H1 (cell line): ENCODE measurements around the gene FDXACB1. TPM values are rescaled to one million over a fixed set of nuclear protein-coding genes. Genes with fewer than 3 reads are reported as not detected.

Experiments
- CTCF ChIA-PET: fragments of 300-600 bp; sonication (Branson Sonifier 250); formaldehyde crosslinking; loops from one replicate; lab custom pipeline; 2021; ENCODE audit not compliant: partially characterized antibody; lab: Charles Lee
- POLR2A ChIA-PET: fragments of 300-600 bp; sonication (Branson Sonifier 250); formaldehyde crosslinking; loops from one replicate; lab custom pipeline; 2021; ENCODE audit warnings: inconsistent platforms; ENCODE audit not compliant: partially characterized antibody; lab: Charles Lee
- DNase-seq, 2 experiments: peaks; one replicate each; pipeline versions ENCODE4 v3.0.0 to v3.0.0-alpha.2; 2010 to 2022; ENCODE audit warnings: low spot score in 2 of 2, low read depth in 1 of 2, mixed read lengths in 1 of 2
- FAIRE-seq: peaks from 2 replicates; lab custom pipeline; 2011; peaks lifted over from hg19 to GRCh38; lab: Jason Lieb, UNC
- H2AFZ ChIP-seq: 2 replicates; pipeline ENCODE4 v1.8.1; 2012; ENCODE audit warnings: low read length, inconsistent platforms
- H2AK5ac ChIP-seq: 2 replicates; pipeline ENCODE4 v1.6.1; 2013; ENCODE audit warnings: low read depth, low read length
- H2BK120ac ChIP-seq: replicated peaks from 2 replicates; pipeline ENCODE3; 2013; ENCODE audit warnings: low read depth, low read length, inconsistent platforms
- H2BK12ac ChIP-seq: 2 replicates; pipeline ENCODE4 v1.6.1; 2013; ENCODE audit warnings: low read depth, low read length
- H2BK15ac ChIP-seq: 2 replicates; pipeline ENCODE4 v1.6.1; 2013; ENCODE audit warnings: low read length
- H2BK20ac ChIP-seq: 2 replicates; pipeline ENCODE4 v1.6.1; 2013; ENCODE audit warnings: low read length
- H2BK5ac ChIP-seq: 2 replicates; pipeline ENCODE4 v1.6.1; 2013; ENCODE audit warnings: low read depth, low read length
- H3K14ac ChIP-seq: 2 replicates; pipeline ENCODE4 v1.6.1; 2013; ENCODE audit warnings: inconsistent platforms; ENCODE audit not compliant: insufficient read length
- H3K18ac ChIP-seq: 2 replicates; pipeline ENCODE4 v1.6.1; 2013; ENCODE audit warnings: low read length; ENCODE audit errors: extremely low read depth
- H3K23ac ChIP-seq: 2 replicates; pipeline ENCODE4 v1.6.1; 2013; ENCODE audit warnings: inconsistent platforms; ENCODE audit not compliant: insufficient read length
- H3K23me2 ChIP-seq: 2 replicates; pipeline ENCODE4 v1.6.1; 2013; ENCODE audit warnings: low read depth, low read length
- H3K27ac ChIP-seq: 2 replicates; pipeline ENCODE4 v1.6.1; 2011; ENCODE audit warnings: low read depth, low read length, inconsistent platforms
- H3K27me3 ChIP-seq, 4 experiments: replicated peaks in 1 of 4; 1 replicate in 1 of 4; 2 replicates in 3 of 4; pipeline versions ENCODE4 v1.6.1 to v1.8.1; 2011 to 2013; ENCODE audit warnings: low read length in 3 of 4, mild to moderate bottlenecking in 3 of 4, inconsistent platforms in 2 of 4, mixed read lengths in 2 of 4, moderate library complexity in 1 of 4; ENCODE audit not compliant: control insufficient read depth in 3 of 4, insufficient read depth in 3 of 4; ENCODE audit errors: extremely low read depth in 1 of 4
- H3K36me3 ChIP-seq, 4 experiments: 2 replicates each; pipeline versions ENCODE4 v1.6.1 to v1.8.1; 2011 to 2013; ENCODE audit warnings: mild to moderate bottlenecking in 4 of 4, low read length in 3 of 4, moderate library complexity in 2 of 4, control low read depth in 1 of 4, inconsistent platforms in 1 of 4; ENCODE audit not compliant: insufficient read depth in 4 of 4, control insufficient read depth in 2 of 4
- H3K4ac ChIP-seq: replicated peaks from 2 replicates; pipeline ENCODE3; 2013; ENCODE audit warnings: low read length, low read depth, mixed read lengths, inconsistent platforms; ENCODE audit not compliant: insufficient read length
- H3K4me1 ChIP-seq, 4 experiments: replicated peaks in 1 of 4; 1 replicate in 1 of 4; 2 replicates in 3 of 4; pipeline versions ENCODE4 v1.6.1 to v1.8.1; 2011 to 2013; ENCODE audit warnings: low read length in 3 of 4, inconsistent platforms in 2 of 4, mixed read lengths in 1 of 4; ENCODE audit not compliant: insufficient read depth in 4 of 4, control insufficient read depth in 3 of 4
- H3K4me2 ChIP-seq, 2 experiments: 2 replicates each; pipeline versions ENCODE4 v1.6.1 to v1.8.1; 2011 to 2013; ENCODE audit warnings: low read depth in 2 of 2, low read length in 2 of 2, control low read depth in 1 of 2, inconsistent platforms in 1 of 2, mild to moderate bottlenecking in 1 of 2; ENCODE audit not compliant: insufficient read depth in 1 of 2
- H3K4me3 ChIP-seq, 4 experiments: fragments of 200-600, 300-600 bp in 1 of 4; sonication (generic), shearing (Covaris generic), sonication (Bioruptor Twin) in 1 of 4; 2 replicates each; pipeline versions ENCODE4 v1.5.1 to v1.8.1; 2011 to 2016; ENCODE audit warnings: low read length in 4 of 4, low read depth in 3 of 4, control low read depth in 2 of 4, inconsistent platforms in 2 of 4, mild to moderate bottlenecking in 2 of 4, mixed read lengths in 1 of 4, moderate library complexity in 1 of 4; ENCODE audit not compliant: insufficient read depth in 2 of 4; ENCODE audit errors: extremely low read depth in 1 of 4
- H3K56ac ChIP-seq: replicated peaks from 2 replicates; pipeline ENCODE3; 2013; ENCODE audit warnings: low read depth, mild to moderate bottlenecking, mixed read lengths, low read length, inconsistent platforms; ENCODE audit not compliant: insufficient read length
- H3K79me1 ChIP-seq: 2 replicates; pipeline ENCODE4 v1.6.1; 2013; ENCODE audit warnings: low read depth, low read length, control low read depth
- H3K79me2 ChIP-seq, 2 experiments: 2 replicates each; pipeline versions ENCODE4 v1.6.1 to v1.8.1; 2012 to 2013; ENCODE audit warnings: low read length in 2 of 2, mild to moderate bottlenecking in 2 of 2, inconsistent platforms in 1 of 2; ENCODE audit not compliant: insufficient read depth in 2 of 2, control insufficient read depth in 1 of 2
- H3K9ac ChIP-seq, 4 experiments: replicated peaks in 1 of 4; 1 replicate in 1 of 4; 2 replicates in 3 of 4; pipeline versions ENCODE4 v1.6.1 to v1.8.1; 2011 to 2013; ENCODE audit warnings: low read depth in 3 of 4, low read length in 3 of 4, control low read depth in 2 of 4, mild to moderate bottlenecking in 2 of 4, moderate library complexity in 2 of 4, inconsistent platforms in 1 of 4; ENCODE audit errors: extremely low read depth in 1 of 4
- H3K9me3 ChIP-seq, 2 experiments: 2 replicates each; pipeline versions ENCODE4 v1.6.1 to v1.8.1; 2012 to 2013; ENCODE audit warnings: mild to moderate bottlenecking in 2 of 2, moderate library complexity in 2 of 2, control low read depth in 1 of 2, inconsistent platforms in 1 of 2, low read depth in 1 of 2, low read length in 1 of 2, mixed read lengths in 1 of 2; ENCODE audit not compliant: insufficient read depth in 2 of 2
- H4K20me1 ChIP-seq, 2 experiments: replicated peaks in 1 of 2; 2 replicates each; pipeline versions ENCODE3 to v1.8.1; 2011 to 2013; ENCODE audit warnings: inconsistent platforms in 2 of 2, low read length in 2 of 2, mild to moderate bottlenecking in 1 of 2; ENCODE audit not compliant: insufficient read depth in 2 of 2, control insufficient read depth in 1 of 2
- H4K5ac ChIP-seq: 2 replicates; pipeline ENCODE4 v1.6.1; 2013; ENCODE audit warnings: low read length, low read depth, mixed read lengths, inconsistent platforms; ENCODE audit not compliant: insufficient read length
- H4K8ac ChIP-seq: 2 replicates; pipeline ENCODE4 v1.8.0; 2013; ENCODE audit warnings: mild to moderate bottlenecking, moderate library complexity, low read length, inconsistent platforms; ENCODE audit not compliant: insufficient read depth; ENCODE audit errors: extremely low read depth
- H4K91ac ChIP-seq: replicated peaks from 2 replicates; pipeline ENCODE3; 2013; ENCODE audit warnings: low read length, mixed read lengths, inconsistent platforms; ENCODE audit not compliant: insufficient read length
- BRCA1 ChIP-seq: IDR thresholded peaks from 2 replicates; pipeline ENCODE4 v1.6.1; 2012; ENCODE audit warnings: low read depth, low read length, improper control_type of control experiment
- FOSL1 ChIP-seq: IDR thresholded peaks from 2 replicates; pipeline ENCODE4 v1.6.1; 2011; ENCODE audit warnings: mild to moderate bottlenecking, low read depth, low read length, moderate library complexity; ENCODE audit not compliant: insufficient read depth
- RAD21 ChIP-seq, 2 experiments: IDR thresholded peaks in 1 of 2; conservative IDR thresholded peaks in 1 of 2; 2 replicates each; pipeline ENCODE4 v1.6.1; 2011; ENCODE audit warnings: low read depth in 2 of 2, low read length in 2 of 2, improper control_type of control experiment in 1 of 2, inconsistent platforms in 1 of 2, mild to moderate bottlenecking in 1 of 2, moderate library complexity in 1 of 2
- TAF1 ChIP-seq: IDR thresholded peaks from 2 replicates; pipeline ENCODE4 v1.6.1; 2011; ENCODE audit warnings: mild to moderate bottlenecking, low read depth, low read length
- WGBS, 2 experiments: shearing (Covaris generic) in 1 of 2; methylation state at CpG; one replicate each; pipeline versions ENCODE4 v1.1.6 to v1.1.7; 2013 to 2015; ENCODE audit warnings: low lambda C conversion rate in 2 of 2, mixed read lengths in 2 of 2, inconsistent platforms in 1 of 2, low coverage in 1 of 2, missing lambda C conversion rate in 1 of 2; ENCODE audit not compliant: insufficient replicate concordance in 2 of 2, insufficient coverage in 1 of 2, insufficient read length in 1 of 2; ENCODE audit errors: extremely low coverage in 1 of 2, missing lambda C conversion rate in 1 of 2; 5-methylcytosine and 5-hydroxymethylcytosine counted together
- polyA plus RNA-seq, 7 experiments: library from polyadenylated mRNA; depleted of rRNA in 3 of 7; stranded (reverse) in 5 of 7; unstranded in 2 of 7; fragments of >200 nt in 5 of 7; fragments of 200-250 nt in 2 of 7; gene quantifications; 1 replicate in 5 of 7; 2 replicates in 1 of 7; 4 replicates in 1 of 7; pipeline versions ENCODE4 v1.2.1 to v1.2.3, GENCODE V29; 2011 to 2013; ENCODE audit warnings: missing spikeins in 2 of 7, mixed read lengths in 2 of 7
- total RNA-seq: library from RNA; stranded (reverse); fragmentation: NEBNext Ultra II Directional; extraction: Animal tissue kit (Norgen Biotek cat#: 25700); gene quantifications from 2 replicates; pipeline ENCODE4 v1.2.1, GENCODE V29; 2021
- TF ChIP-seq, protein P1 (sequence below), 3 experiments: IDR thresholded peaks; 1 replicate in 2 of 3; 2 replicates in 1 of 3; pipeline versions ENCODE4 v1.5.1 to v1.6.1; 2011; ENCODE audit warnings: low read length in 3 of 3, mild to moderate bottlenecking in 3 of 3, inconsistent platforms in 2 of 3, low read depth in 1 of 3, moderate library complexity in 1 of 3; ENCODE audit not compliant: insufficient read depth in 1 of 3; ENCODE audit errors: control extremely low read depth in 1 of 3

Gene FDXACB1
- total and polyA plus RNA-seq, 2 of the 8 experiments (the other 6 are each of a cell fraction or from before 2014, with no cell fraction given) = 1.4 to 2.3 TPM

DNA sequence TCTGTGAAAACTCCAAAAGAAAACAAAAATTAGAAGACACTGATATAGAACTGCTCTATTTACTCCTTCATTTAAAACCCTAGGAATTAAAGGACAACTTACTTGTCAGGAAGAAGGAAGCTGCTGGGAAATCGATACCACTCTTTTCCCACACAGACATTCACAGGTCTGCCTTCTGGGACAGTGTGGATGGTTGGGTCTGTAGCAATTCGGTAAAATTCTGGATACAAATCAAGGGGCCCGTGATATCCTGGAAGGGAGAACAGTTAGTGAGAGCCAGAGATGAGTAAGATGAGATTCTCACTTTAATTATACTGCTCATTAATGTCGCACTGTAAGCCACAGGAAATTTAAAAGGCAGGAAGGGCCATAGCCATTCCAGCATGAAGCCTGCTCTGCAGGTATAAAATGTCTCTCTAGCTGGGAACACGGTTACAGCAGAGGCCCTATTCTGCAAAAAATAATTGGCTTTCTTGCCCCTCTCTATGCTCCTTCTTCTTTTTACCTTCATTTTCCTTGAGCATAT is 41.5 kb downstream of the FDXACB1 start:
- Histone ChIP-seq H3K79me1 (no peaks in the 10 kb centered on the region), H3K23me2 (no peaks in the 10 kb centered on the region), H4K91ac (no peak overlapping the region), H3K4me3 (no peak overlapping the region), H2BK15ac (no peak overlapping the region), H2BK12ac (no peak overlapping the region), H3K79me2 (no peaks in the 10 kb centered on the region), H4K5ac (no peak overlapping the region), H3K4me1 (peaks cover 0 to 7% (median 3%) of the 10 kb centered on the region in 4 experiments; a peak in 2 of 7 replicates), H4K8ac (no peak overlapping the region), H3K4me2 (no peak overlapping the region), H3K36me3 (no peaks in the 10 kb centered on the region; a peak in 2 of 8 replicates), H4K20me1 (no peaks in the 10 kb centered on the region), H3K9me3 (no peaks in the 10 kb centered on the region), H3K27me3 (no peaks in the 10 kb centered on the region), H2AK5ac (no peak overlapping the region), H3K18ac (no peak overlapping the region), H3K14ac (no peak overlapping the region), H3K27ac (no peak overlapping the region), H3K4ac (no peak overlapping the region), H2BK5ac (no peak overlapping the region), H3K56ac (no peak overlapping the region), H3K23ac (no peak overlapping the region), H2BK120ac (no peak overlapping the region), H2AFZ (no peak overlapping the region), H3K9ac (no peak overlapping the region), H2BK20ac (no peak overlapping the region)
- DNase-seq (no peak), FAIRE-seq (no peak)
- ChIA-PET CTCF (interaction anchor here (0.6 to 1.3 kb wide), 2 partner anchors 61 to 1037 kb away, joined by 3 to 6 read pairs; no protein-coding TSS in a partner anchor), POLR2A (no interaction called here)
- 88% methylated on average over 5 of the region's 5 CpGs; no CpG with 5 or more reads in 1 of the 2 experiments for WGBS, 2 experiments
- no peak for TF ChIP-seq BRCA1
- no peak for TF ChIP-seq FOSL1
- no peak for TF ChIP-seq RAD21 (IDR thresholded peaks at IDR 0.05 in 1 of 2, conservative IDR thresholded peaks at IDR 0.05 in 1 of 2; ENCODE audit: low read depth in 2 of 2, low read length in 2 of 2)
- no peak for TF ChIP-seq TAF1
- TF ChIP-seq, protein P1, sequence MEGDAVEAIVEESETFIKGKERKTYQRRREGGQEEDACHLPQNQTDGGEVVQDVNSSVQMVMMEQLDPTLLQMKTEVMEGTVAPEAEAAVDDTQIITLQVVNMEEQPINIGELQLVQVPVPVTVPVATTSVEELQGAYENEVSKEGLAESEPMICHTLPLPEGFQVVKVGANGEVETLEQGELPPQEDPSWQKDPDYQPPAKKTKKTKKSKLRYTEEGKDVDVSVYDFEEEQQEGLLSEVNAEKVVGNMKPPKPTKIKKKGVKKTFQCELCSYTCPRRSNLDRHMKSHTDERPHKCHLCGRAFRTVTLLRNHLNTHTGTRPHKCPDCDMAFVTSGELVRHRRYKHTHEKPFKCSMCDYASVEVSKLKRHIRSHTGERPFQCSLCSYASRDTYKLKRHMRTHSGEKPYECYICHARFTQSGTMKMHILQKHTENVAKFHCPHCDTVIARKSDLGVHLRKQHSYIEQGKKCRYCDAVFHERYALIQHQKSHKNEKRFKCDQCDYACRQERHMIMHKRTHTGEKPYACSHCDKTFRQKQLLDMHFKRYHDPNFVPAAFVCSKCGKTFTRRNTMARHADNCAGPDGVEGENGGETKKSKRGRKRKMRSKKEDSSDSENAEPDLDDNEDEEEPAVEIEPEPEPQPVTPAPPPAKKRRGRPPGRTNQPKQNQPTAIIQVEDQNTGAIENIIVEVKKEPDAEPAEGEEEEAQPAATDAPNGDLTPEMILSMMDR (IDR thresholded peaks at IDR 0.05; ENCODE audit: control extremely low read depth in 1 of 3, insufficient read depth in 1 of 3, low read depth in 1 of 3, low read length in 3 of 3) = no peak
